ENCODE measurements around the gene GRM4.

Gene GRM4

DNA sequence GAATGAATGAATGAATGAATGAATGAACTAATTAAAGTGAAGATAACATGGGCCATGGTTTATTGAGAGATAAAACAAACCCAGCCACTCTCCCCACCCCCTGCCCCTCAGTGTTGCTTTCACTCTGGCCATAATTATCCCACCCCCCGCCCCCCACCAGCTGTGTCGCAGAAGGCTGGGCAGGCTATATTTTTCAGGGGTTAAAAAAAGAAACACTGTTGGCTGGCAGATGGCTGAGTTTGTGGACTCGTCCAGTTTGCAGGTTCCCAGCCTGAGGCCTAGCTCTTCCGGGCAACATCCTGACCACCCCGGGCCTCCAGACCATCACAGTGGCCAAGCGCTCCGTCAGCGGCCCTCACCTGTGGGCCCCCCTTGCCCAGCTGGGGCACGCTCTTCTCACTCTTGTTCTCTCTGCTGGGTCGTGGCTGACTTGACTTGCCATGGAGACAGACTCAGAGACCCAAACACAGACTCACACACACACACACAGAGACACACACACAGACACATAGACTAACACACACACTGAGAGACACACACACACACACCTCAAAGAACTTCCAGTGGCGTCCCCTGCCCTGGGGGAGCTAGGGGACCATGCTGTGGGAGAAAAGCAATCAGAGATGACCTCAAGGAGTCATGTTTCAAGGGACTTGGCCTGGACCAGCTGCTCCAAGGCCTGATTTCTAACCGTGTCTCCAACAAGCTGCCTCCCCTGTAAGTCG lies 2.2 kb upstream of the GRM4 start:
- ChIA-PET POLR2A (ENCODE audit: low non-redundant PET) (no interaction called here), CTCF (interaction anchor here (0.6 kb wide), 1 partner anchor 161 kb away, joined by 3 read pairs; no protein-coding TSS in a partner anchor)
- DNase-seq (ENCODE audit: low spot score) = no peak
- TF ChIP-seq CTCF (conservative IDR thresholded peaks at IDR 0.05; ENCODE audit: low read depth) = no peak
- H3K27ac ChIP-seq = no peak overlapping the region

DNA sequence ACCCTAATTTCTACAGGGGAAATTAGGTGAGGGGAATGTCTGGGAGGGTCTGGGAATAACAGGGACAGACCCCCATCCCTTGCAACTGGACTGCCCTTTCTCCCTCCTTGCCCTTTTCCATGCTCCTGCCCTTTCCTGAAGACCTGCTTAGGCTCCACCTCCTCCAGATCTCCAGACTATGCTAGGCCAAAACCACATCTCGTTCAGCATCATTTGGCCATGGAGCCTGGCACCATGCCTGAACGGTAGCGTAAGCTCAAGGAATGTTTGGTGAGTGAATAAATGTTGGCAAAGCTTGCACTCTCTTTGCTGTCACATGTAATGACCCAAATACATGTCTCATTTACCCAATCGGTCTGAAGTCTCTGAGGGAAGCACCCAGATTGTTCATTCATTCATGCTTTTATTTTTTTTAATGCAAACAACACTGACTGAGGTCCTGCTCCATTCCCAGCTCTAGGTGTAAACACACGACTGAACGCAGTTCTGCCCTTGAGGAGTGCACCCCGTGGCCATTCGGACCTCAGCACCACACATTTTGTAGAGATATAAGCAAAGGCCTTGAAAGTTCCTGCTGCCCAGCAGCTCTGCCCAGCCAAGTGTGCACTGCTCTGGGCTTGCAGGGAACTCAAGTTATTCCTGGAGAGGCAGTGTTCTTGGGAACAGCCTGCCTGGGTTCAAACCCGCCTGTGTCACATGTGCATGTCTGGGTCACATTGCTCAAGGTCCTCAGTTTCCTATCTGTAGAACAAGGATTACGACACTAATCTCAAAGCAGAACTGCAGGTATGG lies 1.1 kb upstream of the GRM4 start:
- ChIA-PET CTCF (interaction anchor here (1.6 kb wide), 1 partner anchor 92 kb away, joined by 4 read pairs; no protein-coding TSS in a partner anchor), POLR2A (ENCODE audit: low non-redundant PET) (no interaction called here)
- H3K27ac ChIP-seq = no peak overlapping the region
- TF ChIP-seq CTCF (conservative IDR thresholded peaks at IDR 0.05; ENCODE audit: low read depth) = no peak
- DNase-seq (ENCODE audit: low spot score) = no peak

DNA sequence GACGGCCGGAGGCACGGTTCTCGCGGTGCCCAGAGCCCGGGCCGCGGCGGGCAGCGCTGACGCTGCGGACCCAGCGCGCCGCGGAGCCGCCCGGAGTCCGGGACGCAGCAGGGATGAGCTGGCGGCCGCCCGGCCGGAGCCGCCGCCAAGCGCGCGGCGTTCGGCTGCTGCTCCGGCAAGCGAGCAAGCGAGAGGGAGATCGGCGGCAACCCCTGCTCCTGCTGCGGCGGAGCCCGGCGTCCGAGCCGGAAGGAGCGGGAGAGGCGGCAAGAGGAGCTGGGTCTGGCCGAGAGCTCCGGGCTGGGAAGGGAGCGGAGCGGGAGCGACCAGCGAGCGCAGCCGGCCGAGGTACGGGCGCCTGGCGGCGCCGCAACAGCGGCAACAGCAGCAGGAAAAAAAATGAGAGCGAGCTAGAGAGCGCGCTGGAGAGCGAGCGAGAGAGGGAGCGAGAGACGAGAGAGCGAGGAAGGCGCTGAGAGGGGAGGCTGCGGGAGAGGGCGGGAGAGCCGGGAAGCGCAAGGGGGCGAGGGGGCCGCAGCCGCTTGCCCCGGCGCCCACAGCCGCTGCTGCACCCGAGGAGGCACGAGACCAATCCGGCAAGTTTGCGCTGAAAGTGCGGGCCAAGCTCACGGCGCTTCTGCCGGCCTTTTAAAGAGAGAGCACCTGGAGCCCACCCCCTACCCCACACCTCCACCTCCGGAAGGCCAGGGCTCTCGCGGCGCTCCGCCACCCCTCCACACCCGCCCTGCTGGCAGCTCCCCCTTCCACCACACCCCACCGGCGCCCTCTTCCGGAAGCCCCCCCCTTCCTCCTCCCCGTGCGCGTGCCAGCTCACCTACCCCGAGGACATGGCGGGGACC lies 496 bp downstream of the GRM4 start:
- no peak for TF ChIP-seq CTCF (conservative IDR thresholded peaks at IDR 0.05; ENCODE audit: low read depth)
- POLR2A ChIA-PET (ENCODE audit: low non-redundant PET) = no interaction called here
- no peak overlapping the region for H3K27ac ChIP-seq
- peak; percentile 34 for DNase-seq (ENCODE audit: low spot score)
- CTCF ChIA-PET = interaction anchor here (0.5 to 1.6 kb wide), 11 partner anchors 9 to 781 kb away, joined by 3 to 8 read pairs (median 4); no protein-coding TSS in a partner anchor

DNA sequence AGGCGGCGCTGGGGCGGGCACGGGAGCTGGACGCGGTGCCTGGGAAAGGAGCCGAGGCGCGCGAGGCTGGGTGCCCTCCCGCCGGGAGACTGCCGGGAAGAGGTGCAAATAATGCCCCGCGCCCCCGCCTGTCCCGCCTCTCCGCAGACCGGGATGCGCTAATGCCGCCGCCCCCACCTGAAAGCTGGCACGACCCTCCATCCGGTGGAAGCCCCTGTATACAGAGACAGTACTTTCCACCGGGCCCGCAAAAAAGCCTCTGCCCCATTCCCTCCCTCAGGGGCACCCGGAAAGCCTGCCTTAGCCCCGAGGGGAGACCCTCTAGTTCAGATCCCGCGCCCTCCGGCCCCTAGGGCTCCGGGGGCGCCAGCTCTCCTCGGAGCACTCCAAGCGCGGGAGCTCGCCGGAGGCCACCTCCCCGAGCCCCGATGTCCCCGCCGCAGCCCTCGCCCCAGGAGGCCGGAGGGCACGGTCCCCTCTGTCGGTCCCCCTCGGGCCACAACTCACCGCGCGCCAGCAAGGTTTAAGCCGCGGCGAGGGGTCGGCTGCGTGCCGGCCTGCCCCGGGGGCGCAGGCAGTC lies 1.2 kb downstream of the GRM4 start:
- no peak for TF ChIP-seq CTCF (conservative IDR thresholded peaks at IDR 0.05; ENCODE audit: low read depth)
- DNase-seq (ENCODE audit: low spot score) = no peak
- ChIA-PET POLR2A (ENCODE audit: low non-redundant PET) (no interaction called here), CTCF (interaction anchor here (0.6 to 1.4 kb wide), 7 partner anchors 10 to 728 kb away, joined by 3 to 8 read pairs (median 3); no protein-coding TSS in a partner anchor)
- H3K27ac ChIP-seq = no peak overlapping the region

- no peak overlapping the region for H3K27ac ChIP-seq
- ChIA-PET CTCF (interaction anchor here (0.6 to 1.4 kb wide), 5 partner anchors 10 to 729 kb away, joined by 3 to 8 read pairs (median 3); no protein-coding TSS in a partner anchor), POLR2A (ENCODE audit: low non-redundant PET) (no interaction called here)
- no peak for DNase-seq (ENCODE audit: low spot score)
- TF ChIP-seq CTCF (conservative IDR thresholded peaks at IDR 0.05; ENCODE audit: low read depth) = no peak
Measured at GRCh38 chr6:34143884-34144580, 1.9 kb downstream of the GRM4 start.

All from RWPE1 (cell line).